ENCODE results near the gene RBM20. TPM values are rescaled to one million over a fixed set of nuclear protein-coding genes. Genes with fewer than 3 reads are reported as not detected.

The RBM20 gene
- total and polyA plus RNA-seq, 2 of the 4 experiments (the other 2 are of a cell fraction) = under 0.01 to 0.15 TPM

DNA sequence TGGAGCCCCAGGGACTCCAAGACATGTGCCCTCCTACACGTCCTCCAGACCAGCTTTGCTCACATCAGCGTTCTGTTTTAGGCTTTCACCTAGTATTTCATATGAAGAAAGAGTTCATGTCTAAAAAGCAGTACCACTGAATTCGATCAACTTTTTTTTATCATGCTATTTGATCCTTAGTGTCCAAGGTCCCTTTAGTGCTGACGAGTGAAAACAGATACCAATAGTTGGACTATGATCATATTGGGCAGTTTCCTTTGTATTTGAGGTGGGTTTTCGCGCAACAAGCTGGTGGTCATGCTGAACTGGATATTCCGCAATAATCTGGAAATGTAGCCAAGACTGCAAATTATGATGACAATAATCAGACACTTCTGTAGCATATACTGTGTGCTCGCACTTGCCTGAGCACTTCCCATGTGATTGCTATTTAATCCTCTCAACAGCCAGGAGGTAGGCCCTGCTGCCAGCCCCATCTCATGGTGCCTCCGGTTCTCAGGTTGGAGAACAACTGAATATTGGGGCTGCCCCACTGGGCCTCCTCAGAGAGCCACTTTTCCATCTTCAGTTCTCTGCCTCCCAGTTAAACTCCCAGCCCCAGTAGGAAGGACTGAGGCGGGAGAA is 65.9 kb downstream of the RBM20 start:
- Histone ChIP-seq H3K9me3 (ENCODE audit: control insufficient read depth, insufficient read depth, low read length) (no peaks in the 10 kb centered on the region), H3K9me1 (ENCODE audit: insufficient read depth, low read length) (no peaks in the 10 kb centered on the region), H3K18ac (ENCODE audit: low read depth, low read length) (no peak overlapping the region), H3K4ac (ENCODE audit: low read depth, low read length) (no peak overlapping the region), H3K9ac (ENCODE audit: low read depth, low read length) (no peak overlapping the region), H4K20me1 (ENCODE audit: insufficient read depth, low read length) (no peaks in the 10 kb centered on the region), H4K91ac (ENCODE audit: insufficient read depth, low read depth, low read length) (no peak overlapping the region), H3K14ac (replicated peaks; ENCODE audit: low read depth, low read length) (no peak overlapping the region), H2BK20ac (ENCODE audit: low read depth, low read length) (no peak overlapping the region), H2AFZ (replicated peaks; ENCODE audit: low read length, poor library complexity) (no peak overlapping the region), H3K56ac (ENCODE audit: extremely low read depth, insufficient read depth, low read length) (no peak overlapping the region), H3K79me1 (ENCODE audit: low read depth in 1 of 2, low read length in 2 of 2) (no peaks in the 10 kb centered on the region), H2AK5ac (ENCODE audit: low read depth, low read length) (no peak overlapping the region), H3K4me3 (ENCODE audit: insufficient read depth, low read depth, low read length) (no peak overlapping the region), H2BK120ac (ENCODE audit: low read depth, low read length) (no peak overlapping the region), H2AK9ac (replicated peaks; ENCODE audit: low read depth, low read length, poor library complexity) (no peak overlapping the region), H2BK15ac (ENCODE audit: low read depth, low read length) (no peak overlapping the region), H3K27ac (ENCODE audit: insufficient read depth, low read length) (no peak overlapping the region), H4K8ac (ENCODE audit: low read depth in 2 of 2, low read length in 2 of 2) (no peak overlapping the region), H2BK5ac (ENCODE audit: low read depth, low read length, poor library complexity, severe bottlenecking) (no peak overlapping the region), H3K4me2 (ENCODE audit: low read depth, low read length) (no peak overlapping the region), H3K23ac (ENCODE audit: low read depth, low read length) (no peak overlapping the region), H3K4me1 (ENCODE audit: control insufficient read depth, insufficient read depth, low read length) (peaks cover 8% of the 10 kb centered on the region), H3K27me3 (ENCODE audit: control insufficient read depth, insufficient read depth, low read length) (peaks cover 2% of the 10 kb centered on the region; the same call in 1 of the 2 replicates), H3K36me3 (ENCODE audit: control insufficient read depth, insufficient read depth, low read length) (no peaks in the 10 kb centered on the region), H4K5ac (ENCODE audit: low read depth, low read length) (no peak overlapping the region)
- 100% methylated on average over 1 of the region's 10 CpGs; no CpG with 5 or more reads in 1 of the 2 experiments for WGBS, 2 experiments (ENCODE audit: extremely low coverage in 2 of 2, insufficient read length in 1 of 2)
- TF ChIP-seq, protein P1, sequence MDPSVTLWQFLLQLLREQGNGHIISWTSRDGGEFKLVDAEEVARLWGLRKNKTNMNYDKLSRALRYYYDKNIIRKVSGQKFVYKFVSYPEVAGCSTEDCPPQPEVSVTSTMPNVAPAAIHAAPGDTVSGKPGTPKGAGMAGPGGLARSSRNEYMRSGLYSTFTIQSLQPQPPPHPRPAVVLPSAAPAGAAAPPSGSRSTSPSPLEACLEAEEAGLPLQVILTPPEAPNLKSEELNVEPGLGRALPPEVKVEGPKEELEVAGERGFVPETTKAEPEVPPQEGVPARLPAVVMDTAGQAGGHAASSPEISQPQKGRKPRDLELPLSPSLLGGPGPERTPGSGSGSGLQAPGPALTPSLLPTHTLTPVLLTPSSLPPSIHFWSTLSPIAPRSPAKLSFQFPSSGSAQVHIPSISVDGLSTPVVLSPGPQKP (IDR thresholded peaks at IDR 0.05; ENCODE audit: borderline replicate concordance, low read depth, low read length) = no peak
- no peak for TF ChIP-seq RAD21 (IDR thresholded peaks at IDR 0.05; ENCODE audit: low read length)
- no peak for TF ChIP-seq USF2 (IDR thresholded peaks at IDR 0.05; ENCODE audit: low read depth, low read length)
- TF ChIP-seq BHLHE40 (IDR thresholded peaks at IDR 0.05; ENCODE audit: low read depth, low read length) = no peak
- TF ChIP-seq, protein P2, sequence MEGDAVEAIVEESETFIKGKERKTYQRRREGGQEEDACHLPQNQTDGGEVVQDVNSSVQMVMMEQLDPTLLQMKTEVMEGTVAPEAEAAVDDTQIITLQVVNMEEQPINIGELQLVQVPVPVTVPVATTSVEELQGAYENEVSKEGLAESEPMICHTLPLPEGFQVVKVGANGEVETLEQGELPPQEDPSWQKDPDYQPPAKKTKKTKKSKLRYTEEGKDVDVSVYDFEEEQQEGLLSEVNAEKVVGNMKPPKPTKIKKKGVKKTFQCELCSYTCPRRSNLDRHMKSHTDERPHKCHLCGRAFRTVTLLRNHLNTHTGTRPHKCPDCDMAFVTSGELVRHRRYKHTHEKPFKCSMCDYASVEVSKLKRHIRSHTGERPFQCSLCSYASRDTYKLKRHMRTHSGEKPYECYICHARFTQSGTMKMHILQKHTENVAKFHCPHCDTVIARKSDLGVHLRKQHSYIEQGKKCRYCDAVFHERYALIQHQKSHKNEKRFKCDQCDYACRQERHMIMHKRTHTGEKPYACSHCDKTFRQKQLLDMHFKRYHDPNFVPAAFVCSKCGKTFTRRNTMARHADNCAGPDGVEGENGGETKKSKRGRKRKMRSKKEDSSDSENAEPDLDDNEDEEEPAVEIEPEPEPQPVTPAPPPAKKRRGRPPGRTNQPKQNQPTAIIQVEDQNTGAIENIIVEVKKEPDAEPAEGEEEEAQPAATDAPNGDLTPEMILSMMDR (conservative IDR thresholded peaks at IDR 0.05; ENCODE audit: low read depth, low read length) = no peak
- TF ChIP-seq MXI1 (IDR thresholded peaks at IDR 0.05; ENCODE audit: borderline replicate concordance, low read depth, low read length) = no peak
- no peak for TF ChIP-seq MAFK (IDR thresholded peaks at IDR 0.05; ENCODE audit: low read depth, low read length)
- TF ChIP-seq RFX5 (IDR thresholded peaks at IDR 0.05; ENCODE audit: low read depth, low read length) = no peak
- no peak for TF ChIP-seq SMC3 (IDR thresholded peaks at IDR 0.05; ENCODE audit: low read depth, low read length)
- in situ Hi-C loops (cut with MboI; ENCODE audit: low sequenced_read_pairs) = no loop called here
- DNase-seq = no peak
- ChIA-PET POLR2A (ENCODE audit: unreplicated experiment) (no interaction called here), CTCF (no interaction called here)
- intact Hi-C loops (cut with micrococcal nuclease) = no loop called here
- BruUV-seq (replicated peaks) = no TSS peak
- dilution Hi-C loops (cut with HindIII; ENCODE audit: low sequenced_read_pairs, unreplicated experiment) = no loop called here
- no peak for ATAC-seq (ENCODE audit: low read depth)
